MM.1S (cell line): Measurements from ENCODE around the gene NEDD4L.

ENCODE experiments used
- EZH2 ChIP-seq: fragments of 300-600 bp; sonication (generic); optimal IDR thresholded peaks from 2 replicates; pipeline ENCODE3; 2017; ENCODE audit warnings: low read depth, mild to moderate bottlenecking, antibody characterized with exemption, low read length, mixed read lengths
- TF ChIP-seq, protein P1 (sequence below): fragments of 300-600 bp; sonication (generic); IDR thresholded peaks from 2 replicates; pipeline ENCODE4 v1.5.1; 2016; ENCODE audit warnings: antibody characterized with exemption, low read length, mixed read lengths

GRCh38 chr18:58350526-58350925 is 306.5 kb downstream of the NEDD4L start:
- TF ChIP-seq, protein P1, sequence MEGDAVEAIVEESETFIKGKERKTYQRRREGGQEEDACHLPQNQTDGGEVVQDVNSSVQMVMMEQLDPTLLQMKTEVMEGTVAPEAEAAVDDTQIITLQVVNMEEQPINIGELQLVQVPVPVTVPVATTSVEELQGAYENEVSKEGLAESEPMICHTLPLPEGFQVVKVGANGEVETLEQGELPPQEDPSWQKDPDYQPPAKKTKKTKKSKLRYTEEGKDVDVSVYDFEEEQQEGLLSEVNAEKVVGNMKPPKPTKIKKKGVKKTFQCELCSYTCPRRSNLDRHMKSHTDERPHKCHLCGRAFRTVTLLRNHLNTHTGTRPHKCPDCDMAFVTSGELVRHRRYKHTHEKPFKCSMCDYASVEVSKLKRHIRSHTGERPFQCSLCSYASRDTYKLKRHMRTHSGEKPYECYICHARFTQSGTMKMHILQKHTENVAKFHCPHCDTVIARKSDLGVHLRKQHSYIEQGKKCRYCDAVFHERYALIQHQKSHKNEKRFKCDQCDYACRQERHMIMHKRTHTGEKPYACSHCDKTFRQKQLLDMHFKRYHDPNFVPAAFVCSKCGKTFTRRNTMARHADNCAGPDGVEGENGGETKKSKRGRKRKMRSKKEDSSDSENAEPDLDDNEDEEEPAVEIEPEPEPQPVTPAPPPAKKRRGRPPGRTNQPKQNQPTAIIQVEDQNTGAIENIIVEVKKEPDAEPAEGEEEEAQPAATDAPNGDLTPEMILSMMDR, result no peak
- no peak for TF ChIP-seq EZH2
